Fibroblast of lung (primary cell): ENCODE measurements around the gene FLVCR1.

ENCODE experiments used
- CTCF ChIP-seq, 2 donors: IDR thresholded peaks in 1 of 2; conservative IDR thresholded peaks in 1 of 2; 1 replicate in 1 of 2; 2 replicates in 1 of 2; pipeline ENCODE4 v1.5.1; 2011 to 2012; ENCODE audit warnings: low read length in 2 of 2, control low read depth in 1 of 2, inconsistent platforms in 1 of 2, low read depth in 1 of 2, mild to moderate bottlenecking in 1 of 2
- EZH2 ChIP-seq: IDR thresholded peaks from 2 replicates; pipeline ENCODE4 v1.5.1; 2012; ENCODE audit warnings: low read length, control low read depth, mild to moderate bottlenecking; ENCODE audit errors: missing control alignments

- TF ChIP-seq CTCF (conservative IDR thresholded peaks at IDR 0.05 in 1 of 2, IDR thresholded peaks at IDR 0.05 in 1 of 2; ENCODE audit: low read depth in 1 of 2, low read length in 2 of 2) (no peak), EZH2 (no peak)
These were observed 58.5 kb downstream of the FLVCR1 start for GRCh38 chr1:212916481-212917133.
